ENCODE results near the gene VTI1A. TPM values are rescaled to one million over a fixed set of nuclear protein-coding genes. Genes with fewer than 3 reads are reported as not detected.

The VTI1A gene
- total and polyA plus RNA-seq, 2 of the 13 experiments (the other 11 are each of a cell fraction or from before 2014, with no cell fraction given) = 11.7 to 32.7 TPM

DNA sequence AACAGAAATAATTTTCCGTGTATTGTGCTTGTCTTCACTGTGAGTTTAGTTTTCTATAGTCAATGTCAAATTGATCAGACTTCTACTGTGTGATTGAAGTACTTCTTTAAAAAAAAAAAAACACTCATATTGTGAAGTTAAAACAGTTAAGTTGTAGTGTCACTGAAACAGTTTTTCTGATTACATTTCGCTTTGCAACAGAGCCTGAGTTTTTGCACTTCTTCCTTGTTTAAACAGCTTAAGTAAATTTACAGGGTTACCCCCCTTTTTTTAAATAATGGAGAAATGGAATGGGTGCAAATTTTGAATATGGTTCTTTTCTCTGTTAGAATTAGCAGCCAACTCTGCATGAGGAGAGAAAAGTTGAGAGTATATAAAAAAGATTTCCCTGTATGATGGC is 117.3 kb downstream of the VTI1A start (continued):
- TF ChIP-seq, protein P1, sequence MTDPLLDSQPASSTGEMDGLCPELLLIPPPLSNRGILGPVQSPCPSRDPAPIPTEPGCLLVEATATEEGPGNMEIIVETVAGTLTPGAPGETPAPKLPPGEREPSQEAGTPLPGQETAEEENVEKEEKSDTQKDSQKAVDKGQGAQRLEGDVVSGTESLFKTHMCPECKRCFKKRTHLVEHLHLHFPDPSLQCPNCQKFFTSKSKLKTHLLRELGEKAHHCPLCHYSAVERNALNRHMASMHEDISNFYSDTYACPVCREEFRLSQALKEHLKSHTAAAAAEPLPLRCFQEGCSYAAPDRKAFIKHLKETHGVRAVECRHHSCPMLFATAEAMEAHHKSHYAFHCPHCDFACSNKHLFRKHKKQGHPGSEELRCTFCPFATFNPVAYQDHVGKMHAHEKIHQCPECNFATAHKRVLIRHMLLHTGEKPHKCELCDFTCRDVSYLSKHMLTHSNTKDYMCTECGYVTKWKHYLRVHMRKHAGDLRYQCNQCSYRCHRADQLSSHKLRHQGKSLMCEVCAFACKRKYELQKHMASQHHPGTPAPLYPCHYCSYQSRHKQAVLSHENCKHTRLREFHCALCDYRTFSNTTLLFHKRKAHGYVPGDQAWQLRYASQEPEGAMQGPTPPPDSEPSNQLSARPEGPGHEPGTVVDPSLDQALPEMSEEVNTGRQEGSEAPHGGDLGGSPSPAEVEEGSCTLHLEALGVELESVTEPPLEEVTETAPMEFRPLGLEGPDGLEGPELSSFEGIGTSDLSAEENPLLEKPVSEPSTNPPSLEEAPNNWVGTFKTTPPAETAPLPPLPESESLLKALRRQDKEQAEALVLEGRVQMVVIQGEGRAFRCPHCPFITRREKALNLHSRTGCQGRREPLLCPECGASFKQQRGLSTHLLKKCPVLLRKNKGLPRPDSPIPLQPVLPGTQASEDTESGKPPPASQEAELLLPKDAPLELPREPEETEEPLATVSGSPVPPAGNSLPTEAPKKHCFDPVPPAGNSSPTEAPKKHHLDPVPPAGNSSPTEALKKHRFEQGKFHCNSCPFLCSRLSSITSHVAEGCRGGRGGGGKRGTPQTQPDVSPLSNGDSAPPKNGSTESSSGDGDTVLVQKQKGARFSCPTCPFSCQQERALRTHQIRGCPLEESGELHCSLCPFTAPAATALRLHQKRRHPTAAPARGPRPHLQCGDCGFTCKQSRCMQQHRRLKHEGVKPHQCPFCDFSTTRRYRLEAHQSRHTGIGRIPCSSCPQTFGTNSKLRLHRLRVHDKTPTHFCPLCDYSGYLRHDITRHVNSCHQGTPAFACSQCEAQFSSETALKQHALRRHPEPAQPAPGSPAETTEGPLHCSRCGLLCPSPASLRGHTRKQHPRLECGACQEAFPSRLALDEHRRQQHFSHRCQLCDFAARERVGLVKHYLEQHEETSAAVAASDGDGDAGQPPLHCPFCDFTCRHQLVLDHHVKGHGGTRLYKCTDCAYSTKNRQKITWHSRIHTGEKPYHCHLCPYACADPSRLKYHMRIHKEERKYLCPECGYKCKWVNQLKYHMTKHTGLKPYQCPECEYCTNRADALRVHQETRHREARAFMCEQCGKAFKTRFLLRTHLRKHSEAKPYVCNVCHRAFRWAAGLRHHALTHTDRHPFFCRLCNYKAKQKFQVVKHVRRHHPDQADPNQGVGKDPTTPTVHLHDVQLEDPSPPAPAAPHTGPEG (CRISPR knock-in tag; IDR thresholded peaks at IDR 0.05) = no peak
- TF ChIP-seq, protein P2, sequence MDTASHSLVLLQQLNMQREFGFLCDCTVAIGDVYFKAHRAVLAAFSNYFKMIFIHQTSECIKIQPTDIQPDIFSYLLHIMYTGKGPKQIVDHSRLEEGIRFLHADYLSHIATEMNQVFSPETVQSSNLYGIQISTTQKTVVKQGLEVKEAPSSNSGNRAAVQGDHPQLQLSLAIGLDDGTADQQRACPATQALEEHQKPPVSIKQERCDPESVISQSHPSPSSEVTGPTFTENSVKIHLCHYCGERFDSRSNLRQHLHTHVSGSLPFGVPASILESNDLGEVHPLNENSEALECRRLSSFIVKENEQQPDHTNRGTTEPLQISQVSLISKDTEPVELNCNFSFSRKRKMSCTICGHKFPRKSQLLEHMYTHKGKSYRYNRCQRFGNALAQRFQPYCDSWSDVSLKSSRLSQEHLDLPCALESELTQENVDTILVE (CRISPR knock-in tag; IDR thresholded peaks at IDR 0.05) = no peak
- no peak for TF ChIP-seq KDM1A (CRISPR knock-in tag; IDR thresholded peaks at IDR 0.05)
- TF ChIP-seq, protein P3, sequence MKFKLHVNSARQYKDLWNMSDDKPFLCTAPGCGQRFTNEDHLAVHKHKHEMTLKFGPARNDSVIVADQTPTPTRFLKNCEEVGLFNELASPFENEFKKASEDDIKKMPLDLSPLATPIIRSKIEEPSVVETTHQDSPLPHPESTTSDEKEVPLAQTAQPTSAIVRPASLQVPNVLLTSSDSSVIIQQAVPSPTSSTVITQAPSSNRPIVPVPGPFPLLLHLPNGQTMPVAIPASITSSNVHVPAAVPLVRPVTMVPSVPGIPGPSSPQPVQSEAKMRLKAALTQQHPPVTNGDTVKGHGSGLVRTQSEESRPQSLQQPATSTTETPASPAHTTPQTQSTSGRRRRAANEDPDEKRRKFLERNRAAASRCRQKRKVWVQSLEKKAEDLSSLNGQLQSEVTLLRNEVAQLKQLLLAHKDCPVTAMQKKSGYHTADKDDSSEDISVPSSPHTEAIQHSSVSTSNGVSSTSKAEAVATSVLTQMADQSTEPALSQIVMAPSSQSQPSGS (CRISPR knock-in tag; IDR thresholded peaks at IDR 0.05) = no peak
- TF ChIP-seq, protein P4, sequence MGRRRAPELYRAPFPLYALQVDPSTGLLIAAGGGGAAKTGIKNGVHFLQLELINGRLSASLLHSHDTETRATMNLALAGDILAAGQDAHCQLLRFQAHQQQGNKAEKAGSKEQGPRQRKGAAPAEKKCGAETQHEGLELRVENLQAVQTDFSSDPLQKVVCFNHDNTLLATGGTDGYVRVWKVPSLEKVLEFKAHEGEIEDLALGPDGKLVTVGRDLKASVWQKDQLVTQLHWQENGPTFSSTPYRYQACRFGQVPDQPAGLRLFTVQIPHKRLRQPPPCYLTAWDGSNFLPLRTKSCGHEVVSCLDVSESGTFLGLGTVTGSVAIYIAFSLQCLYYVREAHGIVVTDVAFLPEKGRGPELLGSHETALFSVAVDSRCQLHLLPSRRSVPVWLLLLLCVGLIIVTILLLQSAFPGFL (CRISPR knock-in tag; IDR thresholded peaks at IDR 0.05) = no peak
- TF ChIP-seq HDAC6 (IDR thresholded peaks at IDR 0.05; ENCODE audit: low read depth, low read length) = no peak
- no peak for TF ChIP-seq ZNF782 (CRISPR knock-in tag; IDR thresholded peaks at IDR 0.05; ENCODE audit: borderline replicate concordance)
- no peak for TF ChIP-seq ZNF615 (CRISPR knock-in tag; IDR thresholded peaks at IDR 0.05; ENCODE audit: borderline replicate concordance)
- no peak for TF ChIP-seq RXRA (CRISPR knock-in tag; IDR thresholded peaks at IDR 0.05)
- TF ChIP-seq ZNF331 (CRISPR knock-in tag; IDR thresholded peaks at IDR 0.05) = no peak
- TF ChIP-seq, protein P5, sequence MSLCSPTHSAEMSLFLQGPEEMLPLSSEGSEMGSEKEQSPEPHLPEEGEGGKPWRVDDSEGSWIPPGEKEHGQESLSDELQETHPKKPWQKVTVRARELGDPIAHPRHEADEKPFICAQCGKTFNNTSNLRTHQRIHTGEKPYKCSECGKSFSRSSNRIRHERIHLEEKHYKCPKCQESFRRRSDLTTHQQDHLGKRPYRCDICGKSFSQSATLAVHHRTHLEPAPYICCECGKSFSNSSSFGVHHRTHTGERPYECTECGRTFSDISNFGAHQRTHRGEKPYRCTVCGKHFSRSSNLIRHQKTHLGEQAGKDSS (CRISPR knock-in tag; IDR thresholded peaks at IDR 0.05; ENCODE audit: borderline replicate concordance, low read depth) = no peak
- no peak for TF ChIP-seq POLR2AphosphoS5 (IDR thresholded peaks at IDR 0.05; ENCODE audit: low read depth, low read length)
- TF ChIP-seq IRX3 (CRISPR knock-in tag; IDR thresholded peaks at IDR 0.05; ENCODE audit: borderline replicate concordance, low read depth) = no peak
- peak; percentile 32; the same call in 1 of the 2 replicates for TF ChIP-seq TBX3 (IDR thresholded peaks at IDR 0.05; ENCODE audit: borderline replicate concordance)
- TF ChIP-seq, protein P6, sequence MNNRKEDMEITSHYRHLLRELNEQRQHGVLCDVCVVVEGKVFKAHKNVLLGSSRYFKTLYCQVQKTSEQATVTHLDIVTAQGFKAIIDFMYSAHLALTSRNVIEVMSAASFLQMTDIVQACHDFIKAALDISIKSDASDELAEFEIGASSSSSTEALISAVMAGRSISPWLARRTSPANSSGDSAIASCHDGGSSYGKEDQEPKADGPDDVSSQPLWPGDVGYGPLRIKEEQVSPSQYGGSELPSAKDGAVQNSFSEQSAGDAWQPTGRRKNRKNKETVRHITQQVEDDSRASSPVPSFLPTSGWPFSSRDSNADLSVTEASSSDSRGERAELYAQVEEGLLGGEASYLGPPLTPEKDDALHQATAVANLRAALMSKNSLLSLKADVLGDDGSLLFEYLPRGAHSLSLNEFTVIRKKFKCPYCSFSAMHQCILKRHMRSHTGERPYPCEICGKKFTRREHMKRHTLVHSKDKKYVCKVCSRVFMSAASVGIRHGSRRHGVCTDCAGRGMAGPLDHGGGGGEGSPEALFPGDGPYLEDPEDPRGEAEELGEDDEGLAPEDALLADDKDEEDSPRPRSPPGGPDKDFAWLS (CRISPR knock-in tag; IDR thresholded peaks at IDR 0.05; ENCODE audit: borderline replicate concordance) = no peak
- TF ChIP-seq, protein P7, sequence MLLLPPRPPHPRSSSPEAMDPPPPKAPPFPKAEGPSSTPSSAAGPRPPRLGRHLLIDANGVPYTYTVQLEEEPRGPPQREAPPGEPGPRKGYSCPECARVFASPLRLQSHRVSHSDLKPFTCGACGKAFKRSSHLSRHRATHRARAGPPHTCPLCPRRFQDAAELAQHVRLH (CRISPR knock-in tag; IDR thresholded peaks at IDR 0.05; ENCODE audit: borderline replicate concordance, low read depth) = no peak

All from HepG2 (cell line).